GM12878 (cell line): Measurements from ENCODE around the gene IGF1R. TPM values are rescaled to one million over a fixed set of nuclear protein-coding genes. Genes with fewer than 3 reads are reported as not detected.

ENCODE experiments used
- ATAC-seq: fragments of 200-7000 bp; cut with Tn5 transposase; 3 replicates; pipeline ENCODE4 v1.9.1; 2020; ENCODE audit warnings: mild to moderate bottlenecking, moderate library complexity
- BruUV-seq: library from RNA; stranded (reverse); fragments of 400-500 nt; replicated peaks from 2 replicates; lab custom pipeline; 2021; lab: Mats Ljungman, UMichigan
- CTCF ChIA-PET: fragments of 300-600 bp; sonication (Branson Sonifier 250); formaldehyde crosslinking; extraction: SDS; loops from one replicate; lab custom pipeline; 2021; ENCODE audit warnings: inconsistent platforms; lab: Yijun Ruan, JAX
- POLR2A ChIA-PET: fragments of 350-600 bp; formaldehyde crosslinking; extraction: SDS; loops from one replicate; lab custom pipeline; 2021; ENCODE audit warnings: inconsistent platforms; lab: Charles Lee
- RAD21 ChIA-PET: fragments of 300-600 bp; sonication (Branson Sonifier 250); formaldehyde crosslinking; loops from one replicate; lab custom pipeline; 2023; ENCODE audit warnings: antibody characterized with exemption; ENCODE audit not compliant: unreplicated experiment; lab: Charles Lee
- SMC1A ChIA-PET: fragments of 300-600 bp; sonication (Branson Sonifier 250); formaldehyde crosslinking; loops from one replicate; lab custom pipeline; 2023; ENCODE audit not compliant: unreplicated experiment, uncharacterized antibody; lab: Charles Lee
- DNase-seq: peaks from one replicate; pipeline ENCODE4 v3.0.0-alpha.2; 2011; ENCODE audit warnings: low read depth, low spot score
- FAIRE-seq: peaks from 3 replicates; lab custom pipeline; 2011; peaks lifted over from hg19 to GRCh38; lab: Jason Lieb, UNC
- H2AFZ ChIP-seq: 2 replicates; pipeline ENCODE4 v1.6.0; 2011; ENCODE audit warnings: low read depth, low read length, control low read depth; ENCODE audit not compliant: control insufficient read depth
- H3K27ac ChIP-seq: 2 replicates; pipeline ENCODE4 v1.5.1; 2011; ENCODE audit warnings: control low read depth; ENCODE audit not compliant: control insufficient read depth, insufficient read depth
- H3K27me3 ChIP-seq, 2 experiments: replicated peaks in 1 of 2; 2 replicates each; pipeline versions ENCODE4 v1.6.0 to v1.6.1; 2011; ENCODE audit warnings: low read length in 1 of 2; ENCODE audit not compliant: control insufficient read depth in 2 of 2, insufficient read depth in 2 of 2
- H3K36me3 ChIP-seq, 2 experiments: 2 replicates each; pipeline ENCODE4 v1.5.1; 2011; ENCODE audit warnings: low read length in 1 of 2; ENCODE audit not compliant: control insufficient read depth in 2 of 2, insufficient read depth in 2 of 2
- H3K4me1 ChIP-seq: 2 replicates; pipeline ENCODE4 v1.6.1; 2011; ENCODE audit warnings: mild to moderate bottlenecking, low read length, moderate library complexity, mixed read lengths; ENCODE audit not compliant: control insufficient read depth, insufficient read depth
- H3K4me2 ChIP-seq: 2 replicates; pipeline ENCODE4 v1.6.0; 2011; ENCODE audit warnings: control low read depth; ENCODE audit not compliant: control insufficient read depth, insufficient read depth
- H3K4me3 ChIP-seq: fragments of 200-600 bp; sonication (generic); 2 replicates; pipeline ENCODE4 v1.5.1; 2016
- H3K79me2 ChIP-seq: 2 replicates; pipeline ENCODE4 v1.6.0; 2011; ENCODE audit warnings: low read length; ENCODE audit not compliant: control insufficient read depth, insufficient read depth
- H3K9ac ChIP-seq: 2 replicates; pipeline ENCODE4 v1.8.0; 2011; ENCODE audit warnings: low read length, control low read depth, mixed read lengths; ENCODE audit not compliant: control insufficient read depth, insufficient read depth
- H3K9me3 ChIP-seq: replicated peaks from 3 replicates; pipeline ENCODE4 v1.5.1; 2011; ENCODE audit warnings: mild to moderate bottlenecking, low read length; ENCODE audit not compliant: control insufficient read depth, insufficient read depth
- H4K20me1 ChIP-seq: 2 replicates; pipeline ENCODE4 v1.6.0; 2011; ENCODE audit not compliant: control insufficient read depth, insufficient read depth
- EP300 ChIP-seq, 2 experiments: fragments of 150-350 bp in 1 of 2; IDR thresholded peaks; 2 replicates each; pipeline ENCODE4 v1.6.1; 2011 to 2012; ENCODE audit warnings: low read depth in 2 of 2, low read length in 2 of 2, borderline replicate concordance in 1 of 2, improper control_type of control experiment in 1 of 2, inconsistent platforms in 1 of 2; ENCODE audit not compliant: control insufficient read depth in 1 of 2
- HDAC2 ChIP-seq: fragments of 200-600 bp; sonication (generic); IDR thresholded peaks from 2 replicates; pipeline ENCODE4 v1.6.1; 2017
- HDAC6 ChIP-seq: fragments of 200-600 bp; sonication (generic); IDR thresholded peaks from one replicate; pipeline ENCODE4 v1.8.0; 2017; ENCODE audit warnings: antibody characterized with exemption; ENCODE audit not compliant: unreplicated experiment
- KAT2A ChIP-seq: conservative IDR thresholded peaks from 2 replicates; pipeline ENCODE4 v1.6.1; 2011; ENCODE audit warnings: low read depth, low read length; ENCODE audit not compliant: control insufficient read depth
- NR2C1 ChIP-seq: fragments of 450-650 bp; IDR thresholded peaks from 2 replicates; pipeline ENCODE4 v1.6.1; 2017; ENCODE audit warnings: antibody characterized with exemption, mild to moderate bottlenecking, moderate library complexity
- RAD51 ChIP-seq: fragments of 450-650 bp; IDR thresholded peaks from 2 replicates; pipeline ENCODE4 v1.6.1; 2016; ENCODE audit warnings: moderate library complexity, mild to moderate bottlenecking, inconsistent platforms
- SMC3 ChIP-seq: IDR thresholded peaks from 2 replicates; pipeline ENCODE4 v1.6.1; 2011; ENCODE audit warnings: low read length, improper control_type of control experiment, borderline replicate concordance
- SPI1 ChIP-seq: IDR thresholded peaks from 2 replicates; pipeline ENCODE4 v1.6.1; 2011; ENCODE audit warnings: low read depth, mild to moderate bottlenecking, low read length, moderate library complexity, borderline replicate concordance; ENCODE audit not compliant: insufficient read depth
- STAT1 ChIP-seq: fragments of 450-650 bp; conservative IDR thresholded peaks from 2 replicates; pipeline ENCODE4 v1.6.1; 2014; ENCODE audit warnings: antibody characterized with exemption, mild to moderate bottlenecking
- ZNF207 ChIP-seq: fragments of 450-650 bp; IDR thresholded peaks from 2 replicates; pipeline ENCODE4 v1.6.1; 2014; ENCODE audit warnings: antibody characterized with exemption, mild to moderate bottlenecking, borderline replicate concordance
- ZNF274 ChIP-seq: IDR thresholded peaks from one replicate; pipeline ENCODE4 v1.8.0; 2011; ENCODE audit not compliant: insufficient read length, insufficient read depth
- WGBS: methylation state at CpG from one replicate; pipeline ENCODE4 v1.1.6; 2016; ENCODE audit warnings: low lambda C conversion rate; ENCODE audit not compliant: insufficient replicate concordance, insufficient coverage; ENCODE audit errors: missing lambda C conversion rate; 5-methylcytosine and 5-hydroxymethylcytosine counted together
- in situ Hi-C: fragments of 300-500 bp; cut with MboI; formaldehyde crosslinking; loops from 9 replicates; pipeline ENCODE4 v1.14.3; 2018; ENCODE audit warnings: mixed read lengths
- intact Hi-C: fragments of 100-400 bp; cut with micrococcal nuclease; formaldehyde crosslinking; loops from one replicate; pipeline ENCODE4 v1.14.2; 2022; ENCODE audit not compliant: unreplicated experiment
- polyA plus RNA-seq, 11 experiments: library from polyadenylated mRNA; depleted of rRNA in 4 of 11; unstranded in 6 of 11; stranded (reverse) in 5 of 11; fragments of >200 nt; fragmentation: Nextera tagmentation in 4 of 11; fragmentation: Illumina TruSeq in 1 of 11; extraction: Ambion mirVana in 4 of 11; extraction: Trizol in 1 of 11; gene quantifications; 1 replicate in 1 of 11; 2 replicates in 10 of 11; pipeline versions ENCODE4 v1.2.1 to v1.2.3, GENCODE V29; 2011 to 2016; ENCODE audit warnings: inconsistent platforms in 2 of 11, missing spikeins in 2 of 11, low read depth in 1 of 11
- total RNA-seq, 4 experiments: library from RNA; depleted of rRNA in 3 of 4; stranded (reverse); fragments of >200 nt in 3 of 4; fragmentation: Illumina TruSeq in 1 of 4; extraction: Trizol in 1 of 4; gene quantifications; 2 replicates each; pipeline versions ENCODE4 v1.2.1 to v1.2.3, GENCODE V29; 2013 to 2021
- TF ChIP-seq, protein P1 (sequence below): fragments of 450-650 bp; IDR thresholded peaks from 2 replicates; pipeline ENCODE4 v1.6.1; 2017; ENCODE audit warnings: mild to moderate bottlenecking, low read depth, inconsistent platforms; ENCODE audit not compliant: poor library complexity, severe bottlenecking
- TF ChIP-seq, protein P2 (sequence below): IDR thresholded peaks from 2 replicates; pipeline ENCODE4 v1.6.1; 2012; ENCODE audit warnings: improper control_type of control experiment, low read depth, low read length; ENCODE audit not compliant: insufficient replicate concordance

IGF1R gene
- total and polyA plus RNA-seq, 10 of the 15 experiments (the other 5 are each of a cell fraction or from before 2014, with no cell fraction given), result 0.03 to 2.7 (median 0.66) TPM

DNA sequence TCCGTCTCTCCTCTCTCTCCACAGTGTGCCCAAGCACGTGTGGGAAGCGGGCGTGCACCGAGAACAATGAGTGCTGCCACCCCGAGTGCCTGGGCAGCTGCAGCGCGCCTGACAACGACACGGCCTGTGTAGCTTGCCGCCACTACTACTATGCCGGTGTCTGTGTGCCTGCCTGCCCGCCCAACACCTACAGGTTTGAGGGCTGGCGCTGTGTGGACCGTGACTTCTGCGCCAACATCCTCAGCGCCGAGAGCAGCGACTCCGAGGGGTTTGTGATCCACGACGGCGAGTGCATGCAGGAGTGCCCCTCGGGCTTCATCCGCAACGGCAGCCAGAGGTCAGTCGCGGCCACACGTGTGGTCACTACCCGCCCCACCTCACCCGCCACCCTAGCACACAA is 243.0 kb downstream of the IGF1R start:
- no TSS peak for BruUV-seq
- H3K79me2 ChIP-seq, result no peaks in the 10 kb centered on the region
- in situ Hi-C loops, result no loop called here
- TF ChIP-seq EP300 (IDR thresholded peaks at IDR 0.05; ENCODE audit: borderline replicate concordance in 1 of 2, control insufficient read depth in 1 of 2, low read depth in 2 of 2, low read length in 2 of 2) (no peak), HDAC2 (no peak), NR2C1 (no peak), SPI1 (no peak), RAD51 (no peak), ZNF207 (no peak), ZNF274 (no peak), STAT1 (no peak), HDAC6 (no peak), KAT2A (no peak), SMC3 (no peak)
- TF ChIP-seq, protein P1, sequence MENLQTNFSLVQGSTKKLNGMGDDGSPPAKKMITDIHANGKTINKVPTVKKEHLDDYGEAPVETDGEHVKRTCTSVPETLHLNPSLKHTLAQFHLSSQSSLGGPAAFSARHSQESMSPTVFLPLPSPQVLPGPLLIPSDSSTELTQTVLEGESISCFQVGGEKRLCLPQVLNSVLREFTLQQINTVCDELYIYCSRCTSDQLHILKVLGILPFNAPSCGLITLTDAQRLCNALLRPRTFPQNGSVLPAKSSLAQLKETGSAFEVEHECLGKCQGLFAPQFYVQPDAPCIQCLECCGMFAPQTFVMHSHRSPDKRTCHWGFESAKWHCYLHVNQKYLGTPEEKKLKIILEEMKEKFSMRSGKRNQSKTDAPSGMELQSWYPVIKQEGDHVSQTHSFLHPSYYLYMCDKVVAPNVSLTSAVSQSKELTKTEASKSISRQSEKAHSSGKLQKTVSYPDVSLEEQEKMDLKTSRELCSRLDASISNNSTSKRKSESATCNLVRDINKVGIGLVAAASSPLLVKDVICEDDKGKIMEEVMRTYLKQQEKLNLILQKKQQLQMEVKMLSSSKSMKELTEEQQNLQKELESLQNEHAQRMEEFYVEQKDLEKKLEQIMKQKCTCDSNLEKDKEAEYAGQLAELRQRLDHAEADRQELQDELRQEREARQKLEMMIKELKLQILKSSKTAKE, result no peak
- TF ChIP-seq, protein P2, sequence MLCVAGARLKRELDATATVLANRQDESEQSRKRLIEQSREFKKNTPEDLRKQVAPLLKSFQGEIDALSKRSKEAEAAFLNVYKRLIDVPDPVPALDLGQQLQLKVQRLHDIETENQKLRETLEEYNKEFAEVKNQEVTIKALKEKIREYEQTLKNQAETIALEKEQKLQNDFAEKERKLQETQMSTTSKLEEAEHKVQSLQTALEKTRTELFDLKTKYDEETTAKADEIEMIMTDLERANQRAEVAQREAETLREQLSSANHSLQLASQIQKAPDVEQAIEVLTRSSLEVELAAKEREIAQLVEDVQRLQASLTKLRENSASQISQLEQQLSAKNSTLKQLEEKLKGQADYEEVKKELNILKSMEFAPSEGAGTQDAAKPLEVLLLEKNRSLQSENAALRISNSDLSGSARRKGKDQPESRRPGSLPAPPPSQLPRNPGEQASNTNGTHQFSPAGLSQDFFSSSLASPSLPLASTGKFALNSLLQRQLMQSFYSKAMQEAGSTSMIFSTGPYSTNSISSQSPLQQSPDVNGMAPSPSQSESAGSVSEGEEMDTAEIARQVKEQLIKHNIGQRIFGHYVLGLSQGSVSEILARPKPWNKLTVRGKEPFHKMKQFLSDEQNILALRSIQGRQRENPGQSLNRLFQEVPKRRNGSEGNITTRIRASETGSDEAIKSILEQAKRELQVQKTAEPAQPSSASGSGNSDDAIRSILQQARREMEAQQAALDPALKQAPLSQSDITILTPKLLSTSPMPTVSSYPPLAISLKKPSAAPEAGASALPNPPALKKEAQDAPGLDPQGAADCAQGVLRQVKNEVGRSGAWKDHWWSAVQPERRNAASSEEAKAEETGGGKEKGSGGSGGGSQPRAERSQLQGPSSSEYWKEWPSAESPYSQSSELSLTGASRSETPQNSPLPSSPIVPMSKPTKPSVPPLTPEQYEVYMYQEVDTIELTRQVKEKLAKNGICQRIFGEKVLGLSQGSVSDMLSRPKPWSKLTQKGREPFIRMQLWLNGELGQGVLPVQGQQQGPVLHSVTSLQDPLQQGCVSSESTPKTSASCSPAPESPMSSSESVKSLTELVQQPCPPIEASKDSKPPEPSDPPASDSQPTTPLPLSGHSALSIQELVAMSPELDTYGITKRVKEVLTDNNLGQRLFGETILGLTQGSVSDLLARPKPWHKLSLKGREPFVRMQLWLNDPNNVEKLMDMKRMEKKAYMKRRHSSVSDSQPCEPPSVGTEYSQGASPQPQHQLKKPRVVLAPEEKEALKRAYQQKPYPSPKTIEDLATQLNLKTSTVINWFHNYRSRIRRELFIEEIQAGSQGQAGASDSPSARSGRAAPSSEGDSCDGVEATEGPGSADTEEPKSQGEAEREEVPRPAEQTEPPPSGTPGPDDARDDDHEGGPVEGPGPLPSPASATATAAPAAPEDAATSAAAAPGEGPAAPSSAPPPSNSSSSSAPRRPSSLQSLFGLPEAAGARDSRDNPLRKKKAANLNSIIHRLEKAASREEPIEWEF, result no peak

More for the DNA sequence above, 243.0 kb downstream of the IGF1R start:
- FAIRE-seq (no peak), ATAC-seq (no peak), DNase-seq (no peak)
- H2AFZ ChIP-seq, result no peak overlapping the region
- no peak overlapping the region for H3K27ac ChIP-seq
- ChIA-PET CTCF (no interaction called here), RAD21 (no interaction called here), SMC1A (no interaction called here), POLR2A (no interaction called here)
- no peaks in the 10 kb centered on the region for H3K36me3 ChIP-seq
- no peak overlapping the region for H3K4me3 ChIP-seq
- H3K27me3 ChIP-seq, result no peaks in the 10 kb centered on the region
- intact Hi-C loops, result no loop called here
- no peaks in the 10 kb centered on the region; the same call in 2 of the 3 replicates for H3K9me3 ChIP-seq
- no peaks in the 10 kb centered on the region for H4K20me1 ChIP-seq
- no peak overlapping the region for H3K9ac ChIP-seq
- H3K4me2 ChIP-seq, result no peak overlapping the region
- H3K4me1 ChIP-seq, result peaks cover 3% of the 10 kb centered on the region; the same call in 1 of the 2 replicates
- WGBS, result 66% methylated on average over 25 of the region's 31 CpGs
